ENCODE data around the gene RIOK2. TPM values are rescaled to one million over a fixed set of nuclear protein-coding genes. Genes with fewer than 3 reads are reported as not detected.
"Not testable (repeated sequence)": the region's sequence is repeated elsewhere in the genome, so short reads cannot be mapped to it uniquely, and the experiment has no call there.

Gene RIOK2
- polyA plus RNA-seq (ENCODE audit: insufficient read length in 3 of 3): 10 to 100 TPM; 35.3 to 44.9 (median 42.7) TPM
- long read RNA-seq, donor 1, transcript RIOK2-201 (10 exons, 3,922 nt): major isoform, 12 of 19 reads
- long read RNA-seq, donor 1, partial matches to known transcripts: 5 of 19 reads
- long read RNA-seq, donor 1, other reads (novel, unspliced or antisense): 0 of 19 reads
- long read RNA-seq, donor 2, transcript RIOK2-201 (10 exons, 3,922 nt): major isoform, 7 of 10 reads
- long read RNA-seq, donor 2, partial matches to known transcripts: 0 of 10 reads
- long read RNA-seq, donor 2, other reads (novel, unspliced or antisense): 0 of 10 reads
- long read RNA-seq, donor 3, transcript RIOK2-201 (10 exons, 3,922 nt): major isoform, 8 of 14 reads
- long read RNA-seq, donor 3, partial matches to known transcripts: 0 of 14 reads
- long read RNA-seq, donor 3, other reads (novel, unspliced or antisense): 0 of 14 reads
- long read RNA-seq, donor 4, transcript RIOK2-201 (10 exons, 3,922 nt): major isoform, 10 of 16 reads
- long read RNA-seq, donor 4, partial matches to known transcripts: 6 of 16 reads
- long read RNA-seq, donor 4, other reads (novel, unspliced or antisense): 0 of 16 reads
- long read RNA-seq, donor 5: 0 reads
- long read RNA-seq, donor 6, transcript RIOK2-201 (10 exons, 3,922 nt): major isoform, 5 of 9 reads
- long read RNA-seq, donor 6, partial matches to known transcripts: 0 of 9 reads
- long read RNA-seq, donor 6, other reads (novel, unspliced or antisense): 0 of 9 reads
- long read RNA-seq, donor 7, transcript RIOK2-201 (10 exons, 3,922 nt): major isoform, 7 of 17 reads
- long read RNA-seq, donor 7, partial matches to known transcripts: 9 of 17 reads
- long read RNA-seq, donor 7, other reads (novel, unspliced or antisense): 0 of 17 reads
- long read RNA-seq, donor 8: 0 reads
- long read RNA-seq, donor 9, transcript RIOK2-201 (10 exons, 3,922 nt): major isoform, 9 of 12 reads
- long read RNA-seq, donor 9, partial matches to known transcripts: 0 of 12 reads
- long read RNA-seq, donor 9, other reads (novel, unspliced or antisense): 0 of 12 reads
- long read RNA-seq, donor 10, transcript RIOK2-201 (10 exons, 3,922 nt): major isoform, 6 of 9 reads
- long read RNA-seq, donor 10, partial matches to known transcripts: 0 of 9 reads
- long read RNA-seq, donor 10, other reads (novel, unspliced or antisense): 0 of 9 reads
- long read RNA-seq, donor 11, transcript RIOK2-201 (10 exons, 3,922 nt): major isoform, 9 of 10 reads
- long read RNA-seq, donor 11, partial matches to known transcripts: 0 of 10 reads
- long read RNA-seq, donor 11, other reads (novel, unspliced or antisense): 0 of 10 reads
- long read RNA-seq, donor 12, partial matches to known transcripts: 0 of 4 reads
- long read RNA-seq, donor 12, other reads (novel, unspliced or antisense): 0 of 4 reads
- long read RNA-seq, donor 13: 0 reads
- long read RNA-seq, donor 14, partial matches to known transcripts: 0 of 5 reads
- long read RNA-seq, donor 14, other reads (novel, unspliced or antisense): 0 of 5 reads
- long read RNA-seq, donor 15, partial matches to known transcripts: 0 of 6 reads
- long read RNA-seq, donor 15, other reads (novel, unspliced or antisense): 0 of 6 reads
- long read RNA-seq, donor 16, transcript RIOK2-201 (10 exons, 3,922 nt): major isoform, 26 of 35 reads
- long read RNA-seq, donor 16, partial matches to known transcripts: 5 of 35 reads
- long read RNA-seq, donor 16, other reads (novel, unspliced or antisense): 0 of 35 reads

DNA sequence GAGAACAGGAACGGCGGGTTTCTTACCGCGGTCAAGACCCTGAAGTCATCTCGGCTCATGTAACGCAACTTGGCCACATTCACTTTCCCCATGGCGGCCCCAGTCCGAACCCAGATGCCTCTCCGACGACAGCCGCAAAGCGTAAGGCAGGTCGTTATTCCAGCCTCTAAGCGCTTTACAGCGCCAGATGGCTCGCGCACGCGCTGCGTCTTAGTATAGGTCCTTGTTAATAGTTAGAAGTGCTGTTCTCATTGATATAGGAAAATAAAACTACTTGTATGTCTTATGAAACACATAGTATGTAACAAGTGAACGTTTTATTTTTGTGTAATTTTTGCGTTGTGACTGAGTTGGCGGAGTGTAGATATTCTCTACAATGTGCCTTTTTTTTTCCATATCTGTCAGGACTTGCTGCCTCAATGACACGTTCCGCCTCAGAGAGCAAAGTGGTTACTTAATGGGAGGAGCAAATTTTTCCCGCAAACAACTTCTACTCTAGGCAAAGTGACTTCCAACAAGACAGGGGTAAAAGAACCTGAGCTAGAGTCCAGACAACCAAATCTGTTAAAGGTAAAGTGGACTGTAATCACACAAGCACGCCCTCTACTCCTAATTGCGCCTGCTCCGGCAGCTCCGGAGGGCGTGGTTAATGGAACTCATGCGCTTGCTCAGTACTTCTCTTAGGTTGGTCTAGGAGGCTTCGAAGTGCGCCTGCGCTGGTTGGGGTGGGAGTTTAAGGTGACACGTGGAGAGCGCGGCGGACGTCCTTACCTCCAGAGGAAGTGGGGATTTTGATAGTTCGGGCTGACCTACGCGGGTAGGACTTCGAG, at the start of gene RIOK2:
RIOK2 (minus strand) TSS at position 148 of the 830 bp plus-strand sequence; CDS start at position 92, 56 bp downstream.
- peak; percentile 85 to 100 (median 92) for DNase-seq (ENCODE audit: extremely low read depth in 1 of 11, low read depth in 9 of 11, low spot score in 4 of 11)

DNA sequence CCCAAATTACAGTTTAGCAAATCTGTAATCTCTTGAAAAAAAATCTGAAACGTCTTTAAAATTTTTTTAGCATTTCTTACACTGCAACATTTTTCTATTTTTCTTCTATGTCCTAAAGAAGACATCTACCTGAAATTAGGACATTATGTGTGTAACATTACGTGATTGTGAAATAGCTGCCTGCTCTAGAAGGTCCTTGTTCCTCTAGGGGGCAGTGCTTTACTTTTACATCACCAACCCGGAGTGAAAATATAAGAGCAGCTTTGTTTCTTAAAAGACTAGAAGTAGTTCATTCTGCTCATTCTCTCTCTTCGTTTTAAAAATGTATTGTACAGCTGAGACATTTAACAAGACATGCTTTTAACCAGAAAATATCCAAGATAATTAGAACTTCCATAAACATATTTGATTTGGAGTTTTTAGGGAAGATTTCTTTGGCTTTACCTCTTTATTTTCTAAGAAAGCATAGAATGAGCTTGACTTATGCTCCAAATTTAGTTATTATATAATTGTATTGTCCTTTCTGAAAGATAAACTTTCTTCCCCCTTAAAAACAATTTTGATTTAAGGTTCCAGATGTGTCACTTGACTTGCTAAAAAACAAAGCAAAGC, 48.1 kb upstream of the RIOK2 start:
- DNase-seq (ENCODE audit: extremely low read depth in 1 of 11, low read depth in 9 of 11, low spot score in 4 of 11): peak; percentile 29 to 72 (median 55)

DNA sequence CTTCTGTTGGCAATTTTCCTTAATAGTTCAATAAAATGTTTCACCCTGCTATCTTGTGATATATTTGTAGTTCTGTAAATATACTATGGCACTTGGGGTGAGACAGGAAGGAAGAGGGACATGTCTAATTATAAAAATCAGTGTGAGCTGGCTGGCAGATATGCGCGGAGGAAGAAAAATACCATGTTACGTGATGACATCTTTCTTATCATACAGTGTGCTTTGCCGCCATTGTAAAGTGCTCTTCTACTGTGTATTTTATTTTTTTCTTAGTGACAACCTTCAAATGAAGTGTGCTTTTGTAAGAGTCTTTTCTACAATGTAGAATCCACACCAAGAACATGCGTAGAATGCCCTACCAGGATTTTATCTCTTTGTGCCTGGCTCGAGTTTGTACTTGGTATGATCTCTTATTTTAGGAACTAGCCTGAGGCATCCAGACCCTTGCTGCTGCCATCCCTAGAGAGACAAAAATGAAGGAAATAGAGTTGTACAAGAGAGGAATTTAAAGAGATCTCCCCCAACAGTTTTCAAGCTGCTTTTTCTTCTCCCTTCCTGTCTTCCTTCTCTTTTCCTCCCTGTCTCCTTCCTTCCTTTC, 46.7 kb upstream of the RIOK2 start:
- no peak for DNase-seq (ENCODE audit: extremely low read depth in 1 of 11, low read depth in 9 of 11, low spot score in 4 of 11)

DNA sequence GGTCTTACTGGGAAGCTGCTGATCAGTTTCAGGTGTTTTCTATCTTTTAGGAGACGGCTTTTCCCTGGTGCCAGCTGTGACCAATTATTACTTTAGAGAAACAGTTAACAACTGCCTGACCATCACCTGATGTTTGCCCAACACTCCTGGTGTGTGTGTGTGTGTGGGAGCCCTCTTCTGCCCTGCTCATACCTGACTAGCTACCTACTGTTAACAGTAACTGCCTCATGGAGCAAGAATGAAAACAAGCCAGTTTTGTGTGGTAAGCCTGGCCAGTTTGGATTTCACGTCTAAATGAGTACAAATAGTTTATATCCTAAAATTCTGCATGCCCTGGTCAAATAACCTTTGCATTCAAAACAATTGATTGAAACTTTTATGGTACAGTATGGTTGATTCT, 46.1 kb upstream of the RIOK2 start:
- no peak for DNase-seq (ENCODE audit: extremely low read depth in 1 of 11, low read depth in 9 of 11, low spot score in 4 of 11)

DNA sequence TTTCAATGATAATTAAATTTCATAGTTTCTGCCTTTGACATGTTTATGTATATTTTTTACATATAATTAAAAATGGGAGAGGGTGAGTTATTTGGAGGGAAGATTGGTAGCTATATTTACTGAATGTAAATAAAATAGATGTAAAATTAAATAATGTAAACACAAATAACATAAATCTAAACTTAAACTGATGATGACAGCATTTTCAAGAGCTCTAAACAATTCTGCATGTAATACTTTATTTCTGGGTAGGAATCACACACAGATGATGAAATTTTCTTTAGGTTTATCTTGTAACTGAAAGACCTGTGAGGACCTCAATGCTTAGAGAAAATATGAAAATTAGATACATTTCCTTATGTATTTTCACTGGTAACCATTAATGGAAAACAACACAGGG, 42.2 kb upstream of the RIOK2 start:
- no peak for DNase-seq (ENCODE audit: extremely low read depth in 1 of 11, low read depth in 9 of 11, low spot score in 4 of 11)

DNA sequence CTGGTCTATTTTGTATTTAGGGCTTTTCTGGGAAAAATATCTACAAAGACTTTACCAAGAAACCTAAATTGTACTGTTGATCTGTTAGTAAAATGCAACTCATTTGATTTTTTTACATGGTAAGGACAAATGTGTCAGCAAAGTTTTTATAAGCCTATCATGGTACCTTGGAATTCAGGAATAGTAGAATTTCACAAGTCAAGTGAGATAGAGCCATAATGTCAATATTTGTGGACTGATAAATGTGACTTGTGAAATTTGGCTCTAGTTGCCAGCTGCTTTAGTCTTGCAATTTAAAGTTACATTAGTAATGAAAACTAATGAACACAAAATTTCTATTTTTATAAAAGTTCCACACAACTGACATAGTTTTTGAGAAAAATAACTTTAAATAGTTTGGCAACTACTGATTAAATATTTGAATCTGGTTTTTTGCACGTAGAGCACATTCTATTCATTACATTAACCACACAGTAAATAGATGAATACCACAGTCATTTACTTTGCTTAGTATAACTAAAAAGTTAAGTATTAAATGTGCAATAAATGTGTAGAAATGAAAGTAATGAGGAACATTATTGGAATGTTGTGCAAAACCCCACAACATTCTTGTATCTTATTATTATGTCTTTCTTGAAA, 41.2 kb upstream of the RIOK2 start:
- DNase-seq (ENCODE audit: extremely low read depth in 1 of 11, low read depth in 9 of 11, low spot score in 4 of 11): no peak

DNA sequence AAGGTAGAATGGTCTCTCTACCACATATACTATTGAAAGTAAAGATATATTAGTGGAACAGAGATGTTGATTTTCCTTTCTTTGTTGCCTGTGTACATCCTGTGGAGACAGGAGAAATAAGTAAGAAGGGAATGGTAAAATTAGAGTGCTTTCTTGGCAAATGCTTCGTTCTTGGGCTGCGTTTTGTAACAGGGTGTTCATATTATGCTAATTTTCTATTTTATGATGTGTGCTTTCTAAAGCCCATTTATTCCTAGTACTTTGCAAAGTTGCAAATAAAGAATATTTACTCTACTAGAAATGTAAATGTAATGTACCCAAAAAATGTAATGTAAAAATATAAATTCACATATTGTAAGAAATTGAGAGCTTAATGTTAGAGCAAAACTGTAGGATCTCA, 40.5 kb upstream of the RIOK2 start:
- no peak for DNase-seq (ENCODE audit: extremely low read depth in 1 of 11, low read depth in 9 of 11, low spot score in 4 of 11)

DNA sequence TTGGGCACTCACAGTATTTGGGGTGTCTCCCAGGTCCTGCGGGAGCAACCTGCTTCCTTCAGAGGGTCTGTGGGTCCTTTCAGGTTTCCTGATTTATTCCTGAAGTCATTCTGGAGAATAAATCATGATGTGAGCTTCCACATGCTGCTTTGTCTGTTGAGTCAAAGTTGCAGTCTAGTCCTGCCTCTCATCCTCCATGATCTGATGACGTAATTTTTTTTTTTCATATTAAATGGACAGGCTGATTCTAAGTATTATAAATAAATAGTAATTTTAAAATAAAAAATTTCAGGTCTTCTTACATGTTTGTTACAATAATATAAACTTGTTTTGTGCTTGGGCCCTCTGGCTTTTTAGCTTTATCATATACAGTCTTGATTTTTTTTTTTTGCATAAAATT, 26.3 kb upstream of the RIOK2 start:
- no peak for DNase-seq (ENCODE audit: extremely low read depth in 1 of 11, low read depth in 9 of 11, low spot score in 4 of 11)

DNA sequence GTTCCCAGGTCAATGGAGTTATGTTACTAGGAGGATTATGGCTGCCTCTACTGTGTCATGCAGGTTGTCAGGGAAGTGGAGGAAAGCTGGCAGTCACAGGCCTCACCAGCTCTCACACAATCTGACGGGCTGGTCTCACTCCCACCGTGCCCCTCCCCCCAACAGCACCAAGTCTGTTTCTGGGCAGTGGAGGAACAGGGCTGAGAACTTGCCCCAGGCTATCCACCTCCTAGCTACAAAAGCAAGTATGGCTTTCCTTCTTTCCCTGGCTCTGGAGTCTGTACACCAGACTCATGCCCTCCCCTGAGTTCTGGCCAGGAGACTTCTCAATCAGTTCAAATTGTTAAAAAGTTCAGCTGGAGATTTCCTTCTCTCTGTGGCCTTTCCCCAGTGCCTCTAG, 25.7 kb upstream of the RIOK2 start:
- DNase-seq (ENCODE audit: extremely low read depth in 1 of 11, low read depth in 9 of 11, low spot score in 4 of 11): no peak

DNA sequence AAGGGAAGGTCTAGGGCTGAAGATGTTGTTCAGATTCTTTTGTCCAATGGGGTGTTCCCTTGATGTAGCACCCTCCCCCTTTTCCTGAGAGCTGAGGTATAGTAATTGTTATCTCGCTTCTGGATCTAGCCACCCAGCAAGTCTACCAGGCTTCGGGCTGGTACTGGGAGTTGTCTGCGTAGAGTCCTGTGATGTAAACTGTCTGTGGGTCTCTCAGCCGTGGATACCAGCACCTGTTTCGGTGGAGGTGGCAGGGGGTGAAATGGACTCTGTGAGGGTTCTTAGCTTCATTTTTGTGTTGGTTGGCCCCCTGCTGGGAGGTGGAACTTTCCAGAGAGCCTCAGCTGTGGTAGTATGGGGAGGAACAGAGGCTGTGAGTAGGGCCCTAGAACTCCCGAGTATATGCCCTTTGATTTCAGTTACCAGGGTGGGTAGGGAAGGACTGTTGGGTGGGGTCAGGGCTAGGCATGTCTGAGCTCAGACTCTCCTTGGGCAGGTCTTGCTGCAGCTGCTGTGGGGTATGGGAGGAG, 25.2 kb upstream of the RIOK2 start:
- DNase-seq (ENCODE audit: extremely low read depth in 1 of 11, low read depth in 9 of 11, low spot score in 4 of 11): no peak

DNA sequence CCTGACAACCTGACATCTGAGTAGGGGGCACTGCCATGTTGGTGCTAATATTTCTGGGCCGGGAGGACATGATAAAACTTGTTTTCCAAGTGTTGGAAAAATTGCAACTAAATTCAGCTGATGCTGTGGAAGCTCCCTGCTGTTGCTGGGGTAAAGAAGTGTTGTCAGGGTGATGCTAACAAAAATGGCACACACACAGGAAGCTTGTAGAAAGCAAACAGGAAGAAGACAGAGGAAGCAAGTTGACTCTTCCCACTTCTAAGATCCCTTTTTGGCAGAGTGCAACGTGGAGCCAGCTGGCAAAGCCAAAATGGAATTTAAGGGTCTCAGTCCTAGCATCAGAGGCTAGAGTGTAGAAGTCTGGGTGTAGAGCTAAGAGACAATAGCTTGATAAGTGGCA, 11.3 kb upstream of the RIOK2 start:
- DNase-seq (ENCODE audit: extremely low read depth in 1 of 11, low read depth in 9 of 11, low spot score in 4 of 11): no peak

DNA sequence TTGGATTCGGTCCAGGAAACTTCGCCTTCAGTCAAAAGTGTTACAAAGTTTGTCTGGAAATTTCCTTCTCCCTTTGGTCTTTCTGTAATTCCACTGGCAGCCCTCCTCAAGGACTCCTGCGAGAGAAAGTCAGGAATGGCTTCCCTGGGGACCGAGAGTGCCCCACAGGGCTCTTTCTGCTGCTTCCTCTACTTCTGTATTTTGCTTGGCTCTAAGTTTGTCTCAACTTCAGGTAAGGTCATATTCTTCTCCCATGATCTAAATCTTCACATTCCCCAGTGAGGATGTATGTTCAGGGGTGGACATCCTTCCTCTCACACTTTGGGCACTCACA, 10.3 kb upstream of the RIOK2 start:
- DNase-seq (ENCODE audit: extremely low read depth in 1 of 11, low read depth in 9 of 11, low spot score in 4 of 11): no peak

DNA sequence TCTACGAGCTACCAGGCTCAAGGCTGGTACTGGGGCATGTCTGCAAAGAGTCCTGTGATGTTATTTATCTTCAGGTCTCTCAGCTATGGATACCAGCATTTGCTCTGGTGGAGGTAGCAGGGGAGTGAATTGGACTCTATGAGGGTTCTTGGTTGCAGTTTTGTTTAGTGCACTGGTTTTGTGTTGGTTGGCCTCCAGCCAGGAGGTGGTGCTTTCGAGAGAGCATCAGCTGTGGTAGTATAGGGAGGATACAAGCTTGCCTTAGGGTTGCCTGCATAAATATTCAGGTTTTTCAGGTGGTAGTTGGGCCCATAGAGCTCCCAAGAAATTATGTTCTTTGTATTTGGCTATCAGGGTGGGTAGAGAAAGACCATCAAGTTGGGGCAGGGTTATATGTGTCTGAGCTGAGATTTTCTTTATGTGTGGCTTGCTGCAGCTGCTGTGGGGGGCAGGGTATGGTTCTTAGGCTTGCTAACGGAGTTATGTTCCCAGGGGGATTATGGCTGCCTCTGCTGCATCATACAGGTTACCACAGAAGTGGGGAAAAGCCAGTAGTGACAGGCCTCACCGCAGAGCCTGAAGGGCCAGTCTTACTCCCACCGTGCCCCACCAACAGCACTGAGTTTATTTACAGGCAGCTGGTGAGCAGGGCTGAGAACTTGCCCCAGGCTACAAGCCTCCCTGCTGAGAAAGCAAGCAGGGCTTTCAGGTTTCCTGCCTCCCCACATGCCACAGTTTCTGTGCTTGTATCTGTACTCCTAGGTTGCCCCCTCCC, 9.7 kb upstream of the RIOK2 start:
- DNase-seq (ENCODE audit: extremely low read depth in 1 of 11, low read depth in 9 of 11, low spot score in 4 of 11): no peak

DNA sequence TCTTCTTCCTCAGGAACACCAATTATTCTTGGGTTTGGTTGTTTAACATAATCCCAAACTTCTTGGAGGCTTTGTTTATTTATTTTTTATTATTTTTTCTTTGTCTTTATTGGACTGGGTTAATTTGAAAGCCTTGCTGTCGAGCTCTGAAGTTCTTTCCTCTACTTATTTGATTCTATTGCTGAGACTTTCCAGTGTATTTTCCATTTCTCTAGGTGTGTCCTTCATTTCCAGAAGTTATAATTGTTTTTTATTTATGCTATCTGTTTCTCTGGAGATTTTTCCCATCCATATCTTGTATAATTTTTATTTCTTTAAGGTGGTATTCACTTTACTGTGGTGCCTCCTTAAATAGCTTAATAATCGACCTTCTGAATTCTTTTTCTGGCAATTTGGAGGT, 8.8 kb upstream of the RIOK2 start:
- DNase-seq (ENCODE audit: extremely low read depth in 1 of 11, low read depth in 9 of 11, low spot score in 4 of 11): no peak

DNA sequence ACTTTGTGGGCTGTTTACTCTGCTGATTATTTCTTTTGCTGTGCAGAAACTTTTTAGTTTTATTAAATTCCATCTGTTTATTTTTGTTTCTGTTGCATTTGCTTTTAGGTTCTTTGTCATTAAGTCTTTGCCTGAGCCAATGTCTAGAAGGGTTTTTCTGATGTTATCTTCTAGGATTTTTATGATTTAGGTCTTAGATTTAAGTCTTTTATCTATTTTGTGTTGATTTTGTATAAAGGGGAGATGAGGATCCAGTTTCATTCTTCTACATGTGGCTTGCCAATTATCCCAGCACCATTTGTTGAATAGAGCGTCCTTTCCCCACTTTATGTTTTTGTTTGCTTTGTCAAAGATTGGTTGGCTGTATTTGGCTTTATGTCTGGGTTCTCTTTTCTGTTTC, 6.5 kb upstream of the RIOK2 start:
- not testable (repeated sequence) for DNase-seq (ENCODE audit: extremely low read depth in 1 of 11, low read depth in 9 of 11, low spot score in 4 of 11)

DNA sequence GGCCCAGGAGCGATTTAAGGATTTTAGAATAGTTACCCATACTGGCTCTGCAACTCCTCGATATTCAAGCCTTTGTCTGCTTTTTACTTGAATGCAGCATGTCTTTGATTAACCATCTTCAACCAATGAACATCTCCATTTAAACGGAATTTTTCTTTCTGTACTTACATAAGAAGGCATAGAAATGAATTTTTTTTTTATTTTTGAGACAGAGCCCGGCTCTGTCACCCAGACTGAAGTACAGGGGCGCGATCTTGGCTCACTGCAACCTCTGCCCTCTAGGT, 825 bp upstream of the RIOK2 start:
- DNase-seq (ENCODE audit: extremely low read depth in 1 of 11, low read depth in 9 of 11, low spot score in 4 of 11): peak in 1 of 11 donors; percentile 10
